ENCODE measurements around the gene ZNF780A.

The ZNF780A gene

DNA sequence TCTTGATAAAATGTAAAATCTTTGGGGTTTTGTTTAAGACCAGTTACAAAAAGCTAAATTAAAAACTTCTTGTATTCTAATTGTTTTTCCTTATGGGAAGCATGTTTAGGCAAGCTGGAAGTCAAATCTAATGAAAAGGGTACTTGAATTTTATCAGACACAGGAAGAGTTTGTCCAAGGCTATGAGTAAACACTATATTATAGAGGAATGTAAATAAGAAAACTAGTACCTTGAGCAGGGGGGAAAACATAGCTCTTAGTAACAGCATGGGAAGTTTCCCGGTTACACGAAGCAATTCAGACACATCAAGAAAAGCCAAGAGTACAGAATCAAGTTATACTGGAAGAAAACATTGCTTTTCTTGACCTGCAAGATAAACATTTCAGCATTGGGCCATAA is 19.8 kb upstream of the ZNF780A start:
- H3K4me3 ChIP-seq (ENCODE audit: low read depth, low read length): no peak overlapping the region
- H3K27ac ChIP-seq: no peak overlapping the region
- TF ChIP-seq, protein P1, sequence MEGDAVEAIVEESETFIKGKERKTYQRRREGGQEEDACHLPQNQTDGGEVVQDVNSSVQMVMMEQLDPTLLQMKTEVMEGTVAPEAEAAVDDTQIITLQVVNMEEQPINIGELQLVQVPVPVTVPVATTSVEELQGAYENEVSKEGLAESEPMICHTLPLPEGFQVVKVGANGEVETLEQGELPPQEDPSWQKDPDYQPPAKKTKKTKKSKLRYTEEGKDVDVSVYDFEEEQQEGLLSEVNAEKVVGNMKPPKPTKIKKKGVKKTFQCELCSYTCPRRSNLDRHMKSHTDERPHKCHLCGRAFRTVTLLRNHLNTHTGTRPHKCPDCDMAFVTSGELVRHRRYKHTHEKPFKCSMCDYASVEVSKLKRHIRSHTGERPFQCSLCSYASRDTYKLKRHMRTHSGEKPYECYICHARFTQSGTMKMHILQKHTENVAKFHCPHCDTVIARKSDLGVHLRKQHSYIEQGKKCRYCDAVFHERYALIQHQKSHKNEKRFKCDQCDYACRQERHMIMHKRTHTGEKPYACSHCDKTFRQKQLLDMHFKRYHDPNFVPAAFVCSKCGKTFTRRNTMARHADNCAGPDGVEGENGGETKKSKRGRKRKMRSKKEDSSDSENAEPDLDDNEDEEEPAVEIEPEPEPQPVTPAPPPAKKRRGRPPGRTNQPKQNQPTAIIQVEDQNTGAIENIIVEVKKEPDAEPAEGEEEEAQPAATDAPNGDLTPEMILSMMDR (IDR thresholded peaks at IDR 0.05; ENCODE audit: low read depth, low read length): no peak
- peaks cover 6% of the 10 kb centered on the region for H3K9me3 ChIP-seq (ENCODE audit: severe bottlenecking)
- no peaks in the 10 kb centered on the region for H3K27me3 ChIP-seq (ENCODE audit: insufficient read depth, low read depth, severe bottlenecking)
- no peaks in the 10 kb centered on the region for H3K36me3 ChIP-seq
- no peak for DNase-seq

DNA sequence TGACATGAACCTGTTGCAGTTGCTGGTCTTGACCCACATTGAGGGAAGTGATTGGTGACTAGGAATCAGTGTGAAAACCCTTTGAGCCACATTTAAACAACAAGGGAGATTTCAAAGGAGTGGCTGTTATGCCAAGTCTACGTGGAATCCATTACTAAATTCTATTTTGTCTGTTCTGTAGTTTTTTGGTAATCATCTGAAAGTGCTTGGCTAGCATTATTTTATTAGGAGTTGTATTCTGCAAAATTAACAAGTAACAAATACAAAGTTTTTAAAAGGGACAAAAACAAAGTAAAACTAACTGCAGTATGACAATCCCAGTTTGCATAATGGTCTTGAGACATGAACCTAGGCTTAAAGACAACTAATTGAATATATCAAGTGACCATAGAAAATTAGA is 14.0 kb upstream of the ZNF780A start:
- H3K27me3 ChIP-seq (ENCODE audit: insufficient read depth, low read depth, severe bottlenecking): no peaks in the 10 kb centered on the region
- no peak overlapping the region for H3K27ac ChIP-seq
- TF ChIP-seq, protein P1 (IDR thresholded peaks at IDR 0.05; ENCODE audit: low read depth, low read length): no peak
- no peak overlapping the region for H3K4me3 ChIP-seq (ENCODE audit: low read depth, low read length)
- H3K36me3 ChIP-seq: no peaks in the 10 kb centered on the region
- H3K9me3 ChIP-seq (ENCODE audit: severe bottlenecking): no peaks in the 10 kb centered on the region
- DNase-seq: no peak

DNA sequence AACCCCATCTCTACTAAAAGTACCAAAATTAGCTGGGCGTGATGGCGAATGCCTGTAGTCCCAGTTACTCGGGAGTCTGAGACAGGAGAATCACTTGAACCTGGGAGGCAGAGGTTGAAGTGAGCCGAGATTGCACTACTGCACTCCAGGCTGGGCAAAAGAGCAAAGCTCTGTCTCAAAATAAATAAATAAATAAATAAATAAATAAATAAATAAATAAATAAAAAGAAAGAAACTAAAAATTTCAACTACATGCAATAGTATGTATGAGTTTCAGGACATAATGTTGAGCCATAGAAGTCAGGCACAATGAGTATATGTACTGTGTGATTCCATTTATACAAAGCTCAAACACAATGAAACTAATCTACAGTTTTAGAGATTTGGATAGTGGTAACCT is 12.9 kb upstream of the ZNF780A start:
- H3K27me3 ChIP-seq (ENCODE audit: insufficient read depth, low read depth, severe bottlenecking): no peaks in the 10 kb centered on the region
- TF ChIP-seq, protein P1 (IDR thresholded peaks at IDR 0.05; ENCODE audit: low read depth, low read length): no peak
- no peaks in the 10 kb centered on the region for H3K36me3 ChIP-seq
- no peak overlapping the region for H3K27ac ChIP-seq
- no peaks in the 10 kb centered on the region for H3K9me3 ChIP-seq (ENCODE audit: severe bottlenecking)
- no peak overlapping the region for H3K4me3 ChIP-seq (ENCODE audit: low read depth, low read length)
- no peak for DNase-seq

DNA sequence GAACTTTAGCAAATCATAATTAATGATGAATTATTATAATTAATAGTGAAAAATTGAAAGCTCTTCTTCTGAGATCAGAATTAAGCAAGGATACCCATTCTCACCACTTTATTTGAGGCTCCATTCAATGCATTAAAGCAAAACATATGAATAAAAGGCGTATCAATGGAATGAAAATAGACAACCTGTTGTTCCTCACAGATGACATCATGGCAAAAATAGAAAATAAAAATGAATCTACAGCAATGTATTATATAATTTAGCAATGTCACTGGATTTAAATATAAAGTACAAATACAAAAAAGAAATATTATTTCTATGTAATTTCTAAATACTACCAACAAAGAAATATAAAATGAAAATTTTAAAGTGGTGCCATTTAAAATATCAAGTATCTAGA is 11.1 kb upstream of the ZNF780A start:
- no peak overlapping the region for H3K27ac ChIP-seq
- no peaks in the 10 kb centered on the region for H3K27me3 ChIP-seq (ENCODE audit: insufficient read depth, low read depth, severe bottlenecking)
- no peaks in the 10 kb centered on the region for H3K9me3 ChIP-seq (ENCODE audit: severe bottlenecking)
- no peak for DNase-seq
- no peak overlapping the region for H3K4me3 ChIP-seq (ENCODE audit: low read depth, low read length)
- H3K36me3 ChIP-seq: no peaks in the 10 kb centered on the region
- TF ChIP-seq, protein P1 (IDR thresholded peaks at IDR 0.05; ENCODE audit: low read depth, low read length): no peak

DNA sequence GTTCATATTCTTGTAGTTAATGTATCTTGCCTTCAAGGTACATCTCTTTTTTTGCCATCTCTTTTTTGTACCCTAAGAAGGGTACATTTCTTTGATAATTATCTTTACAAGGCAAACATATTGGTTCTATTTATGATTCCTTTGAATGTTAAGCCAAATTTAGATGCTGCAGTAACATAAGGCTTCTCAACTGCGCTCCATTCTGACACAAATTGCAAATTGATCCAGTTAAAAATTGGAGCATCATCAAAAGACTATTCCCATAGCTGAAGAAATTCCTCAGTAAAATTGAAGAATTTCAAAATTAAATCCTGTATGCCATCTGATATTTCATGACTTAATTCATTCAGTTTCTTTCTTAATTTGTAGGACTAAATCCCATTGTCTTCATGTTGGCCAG is 2.7 kb upstream of the ZNF780A start:
- Histone ChIP-seq H3K4me3 (ENCODE audit: low read depth, low read length) (no peak overlapping the region), H3K27me3 (ENCODE audit: insufficient read depth, low read depth, severe bottlenecking) (no peaks in the 10 kb centered on the region), H3K36me3 (peaks cover 3% of the 10 kb centered on the region), H3K27ac (no peak overlapping the region), H3K9me3 (ENCODE audit: severe bottlenecking) (no peaks in the 10 kb centered on the region)
- DNase-seq: no peak
- TF ChIP-seq, protein P1 (IDR thresholded peaks at IDR 0.05; ENCODE audit: low read depth, low read length): no peak

All from WERI-Rb-1 (cell line).